ENCODE data around the gene TOB2. TPM values are rescaled to one million over a fixed set of nuclear protein-coding genes. Genes with fewer than 3 reads are reported as not detected.

The TOB2 gene
- 19.1 TPM for total RNA-seq

GRCh38 chr22:41446639-41447434, at the start of gene TOB2:
TOB2 (minus strand) TSS chr22:41446801; CDS start chr22:41437345, 9,456 bp downstream.

DNA sequence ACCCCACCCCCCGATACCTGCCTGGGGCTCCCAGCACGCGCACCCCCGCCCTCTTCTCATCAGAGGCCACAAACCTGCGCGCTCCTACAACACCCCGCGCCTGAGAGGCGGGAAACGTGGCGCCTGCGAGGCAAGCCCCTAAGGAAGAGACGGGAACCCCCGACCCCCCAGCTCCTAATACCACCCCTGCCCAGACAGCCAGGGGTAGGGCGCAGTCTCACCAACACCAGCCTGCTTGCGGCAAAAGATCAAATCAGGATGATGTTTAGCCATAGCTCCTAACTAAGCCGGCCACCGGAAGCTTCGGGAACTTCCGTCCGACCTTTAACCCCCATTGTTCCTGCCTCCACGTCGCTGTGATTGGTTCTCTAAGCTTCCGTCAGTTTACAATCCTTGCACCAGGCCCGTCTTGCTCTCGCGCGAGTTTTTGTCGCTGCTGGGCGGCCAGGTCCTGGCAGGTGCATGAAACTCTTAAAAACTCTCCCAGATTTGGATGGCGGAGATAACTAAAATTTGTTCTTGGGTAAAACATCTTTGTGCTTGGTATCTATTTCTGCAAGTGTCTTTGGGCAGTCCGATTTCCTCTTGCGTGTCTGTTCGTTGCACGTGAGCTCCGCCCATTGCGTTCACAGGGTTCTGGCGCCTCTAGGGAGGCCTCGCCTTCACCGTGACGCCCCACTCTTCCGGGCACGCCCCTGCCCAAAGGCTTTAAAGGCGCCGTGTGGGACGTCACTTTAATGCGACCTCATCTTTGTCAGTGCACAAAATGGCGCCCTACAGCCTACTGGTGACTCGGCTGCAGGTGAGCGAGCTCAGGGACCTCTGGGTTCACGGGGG, 22.0 kb upstream of the TOB2 start, which contains the start of the genes ACO2 and PHF5A:
Gene ACO2, plus strand, starts transcription at position 737 of the 837 bp plus-strand sequence. Its CDS starts 30 bp downstream, at position 767.
Gene PHF5A, minus strand, starts transcription at position 312 of the 837 bp plus-strand sequence. Its CDS starts 39 bp downstream, at position 273.

Other genes with a start within 250 kb of the TOB2 start
- 26.3 TPM for gene L3MBTL2, start 241.5 kb downstream of the TOB2 start, total RNA-seq
- 3.4 TPM for gene CHADL, start 205.9 kb downstream of the TOB2 start, total RNA-seq
- gene RANGAP1, start 160.6 kb downstream of the TOB2 start, total RNA-seq, result 41.9 TPM
- gene ZC3H7B, start 145.3 kb downstream of the TOB2 start, total RNA-seq, result 61.7 TPM
- gene TEF, start 64.9 kb downstream of the TOB2 start, total RNA-seq, result 7.8 TPM
- 34.4 TPM for gene PHF5A, start 21.9 kb upstream of the TOB2 start, total RNA-seq
- 78.6 TPM for gene ACO2, start 22.3 kb upstream of the TOB2 start, total RNA-seq
- 35.4 TPM for gene POLR3H, start 97.7 kb upstream of the TOB2 start, total RNA-seq
- gene CSDC2, start 114.2 kb upstream of the TOB2 start, total RNA-seq, result 17.8 TPM
- 16.0 TPM for gene PMM1, start 143.0 kb upstream of the TOB2 start, total RNA-seq
- gene DESI1, start 174.2 kb upstream of the TOB2 start, total RNA-seq, result 19.7 TPM
- 192 TPM for gene XRCC6, start 174.5 kb upstream of the TOB2 start, total RNA-seq
- gene SNU13, start 242.1 kb upstream of the TOB2 start, total RNA-seq, result 68.9 TPM

All from parietal lobe (tissue), 1 donor.